Skeletal muscle satellite cell (primary cell): ENCODE results near the gene SLC38A5. TPM values are rescaled to one million over a fixed set of nuclear protein-coding genes. Genes with fewer than 3 reads are reported as not detected.
"Not testable (repeated sequence)": the region's sequence is repeated elsewhere in the genome, so short reads cannot be mapped to it uniquely, and the experiment has no call there.

ENCODE experiments used
- H3K27me3 ChIP-seq: 2 replicates; pipeline ENCODE4 v1.7.0; 2013; ENCODE audit warnings: low read length; ENCODE audit not compliant: control insufficient read depth, insufficient read depth
- H3K36me3 ChIP-seq: 2 replicates; pipeline ENCODE4 v1.7.0; 2013; ENCODE audit warnings: mild to moderate bottlenecking, control low read depth, low read length; ENCODE audit not compliant: insufficient read depth
- H3K4me1 ChIP-seq: 2 replicates; pipeline ENCODE4 v1.7.0; 2013; ENCODE audit warnings: low read length; ENCODE audit not compliant: control insufficient read depth, insufficient read depth
- H3K4me2 ChIP-seq: 2 replicates; pipeline ENCODE4 v1.7.0; 2013; ENCODE audit warnings: mild to moderate bottlenecking, low read length
- H3K4me3 ChIP-seq: 2 replicates; pipeline ENCODE4 v1.7.0; 2013; ENCODE audit warnings: low read length
- H3K9ac ChIP-seq: 2 replicates; pipeline ENCODE4 v1.7.0; 2013; ENCODE audit warnings: mild to moderate bottlenecking, low read depth, low read length, moderate library complexity
- H3K9me3 ChIP-seq: replicated peaks from 2 replicates; pipeline ENCODE4 v1.7.0; 2013; ENCODE audit warnings: mild to moderate bottlenecking, control low read depth, low read length
- total RNA-seq: library from RNA; depleted of rRNA; stranded (reverse); fragments of >200 nt; gene quantifications from 2 replicates; pipeline ENCODE4 v1.2.3, GENCODE V29; 2012; rRNA removed

Gene SLC38A5
- 96.1 and 181 TPM in 2 replicates for total RNA-seq

DNA sequence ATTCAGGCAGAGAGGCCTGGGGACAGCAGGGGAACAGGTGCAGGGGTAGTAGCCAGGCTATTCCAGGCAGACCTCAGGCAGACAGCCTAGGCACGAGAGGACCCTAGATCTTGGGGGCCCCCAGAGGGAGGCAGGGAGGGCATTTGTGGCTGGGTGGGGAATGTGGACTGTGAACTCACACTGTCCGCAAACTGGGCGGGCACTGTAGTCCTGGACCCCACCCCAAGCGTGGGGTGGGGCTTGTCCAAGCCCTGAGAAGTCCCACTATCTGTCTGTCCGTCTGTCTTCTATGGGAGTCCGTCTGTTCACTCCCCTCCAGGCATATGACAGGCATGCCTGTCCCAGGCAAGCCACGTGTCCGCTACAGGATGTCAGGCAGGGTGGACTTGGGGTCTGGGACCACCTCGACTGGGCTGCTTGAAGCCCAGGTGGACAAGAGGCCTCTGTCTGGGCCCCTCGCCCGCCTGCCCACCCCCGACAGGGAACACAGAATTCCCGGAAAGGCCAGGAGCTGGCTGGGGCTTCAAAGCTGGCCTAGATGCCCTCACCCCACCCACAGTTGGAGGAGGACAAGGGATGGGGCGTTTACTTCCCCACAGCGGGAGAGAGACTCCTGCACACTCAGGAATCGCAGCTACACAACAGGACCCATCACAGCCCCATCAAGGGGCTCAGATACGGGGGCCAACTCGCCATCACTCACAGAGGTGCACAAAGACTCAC lies at the start of gene SLC38A5:
SLC38A5 (minus strand) TSS at position 151 of the 723 bp plus-strand sequence. CDS start 2,336 bp downstream, outside the sequence.
- Histone ChIP-seq H3K9ac (no peak within 1 kb of the TSS), H3K9me3 (no peaks in the 10 kb centered on the region), H3K4me3 (no peak within 1 kb of the TSS), H3K36me3 (no peaks in the 10 kb centered on the region), H3K4me2 (no peak within 1 kb of the TSS), H3K27me3 (no peaks in the 10 kb centered on the region), H3K4me1 (peaks cover 16% of the 10 kb centered on the region)

DNA sequence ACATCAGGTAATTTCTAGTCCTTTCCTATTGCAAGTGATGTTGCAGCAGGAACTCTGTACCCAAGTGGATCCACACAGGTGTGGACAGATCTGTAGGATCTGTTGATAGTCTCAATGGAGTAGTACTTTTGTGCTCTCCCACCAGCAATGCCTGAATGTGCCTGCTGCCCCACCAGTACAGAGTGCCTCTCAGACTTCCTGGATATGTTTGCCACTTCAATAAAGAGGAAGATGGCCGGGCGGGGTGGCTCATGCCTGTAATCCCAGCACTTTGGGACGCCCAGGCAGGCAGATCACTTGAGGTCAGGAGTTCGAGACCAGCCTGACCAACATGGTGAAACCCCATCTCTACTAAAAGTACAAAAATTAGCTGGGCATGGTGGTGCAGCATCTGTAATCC lies 49.4 kb upstream of the SLC38A5 start:
- H3K4me3 ChIP-seq, H3K4me2 ChIP-seq, H3K9ac ChIP-seq, H3K4me1 ChIP-seq, H3K27me3 ChIP-seq, H3K9me3 ChIP-seq: not testable (repeated sequence)
- peaks cover 23% of the 10 kb centered on the region for H3K36me3 ChIP-seq

DNA sequence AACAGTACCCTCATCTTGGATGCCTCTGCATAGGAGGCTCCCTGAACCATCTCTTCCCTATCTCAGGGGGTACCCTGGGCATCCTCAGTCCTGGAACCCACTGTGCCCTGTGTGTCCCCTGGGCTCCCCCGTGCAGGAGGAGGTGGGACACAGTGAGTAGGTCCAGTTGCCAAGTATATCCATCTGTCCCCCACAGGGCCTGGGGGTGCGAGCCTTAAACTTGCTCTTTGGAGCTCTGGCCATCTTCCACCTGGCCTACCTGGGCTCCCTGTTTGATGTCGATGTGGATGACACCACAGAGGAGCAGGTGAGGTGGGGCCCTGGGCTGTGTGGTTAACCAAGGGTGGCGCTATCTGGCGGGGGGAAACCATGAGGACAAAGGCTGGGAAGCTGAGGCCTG lies 46.9 kb upstream of the SLC38A5 start:
- H3K36me3 ChIP-seq = peaks cover 23% of the 10 kb centered on the region
- no peak overlapping the region for H3K4me2 ChIP-seq
- H3K4me1 ChIP-seq = no peaks in the 10 kb centered on the region
- H3K27me3 ChIP-seq = no peaks in the 10 kb centered on the region
- peaks cover 4% of the 10 kb centered on the region for H3K9me3 ChIP-seq
- H3K9ac ChIP-seq = no peak overlapping the region
- no peak overlapping the region for H3K4me3 ChIP-seq

DNA sequence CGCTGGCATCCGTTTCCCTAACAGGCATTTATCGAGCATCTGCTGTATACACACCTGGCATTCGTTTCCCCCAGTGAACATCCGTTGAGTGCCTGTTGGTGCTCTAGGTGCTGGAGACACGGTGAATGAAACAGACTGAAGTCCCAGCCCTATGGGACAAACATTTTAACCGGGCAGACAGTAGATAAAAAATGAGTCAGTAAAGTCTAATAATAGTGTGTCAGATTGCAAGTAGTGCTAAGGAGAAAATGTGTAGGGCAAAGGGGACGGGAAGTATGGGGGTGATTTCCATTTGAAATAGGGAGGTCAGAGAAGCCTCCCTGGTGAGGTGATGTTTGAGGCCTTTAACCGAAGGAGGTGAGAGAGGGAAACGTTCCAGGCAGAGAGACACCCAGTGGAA lies 46.2 kb upstream of the SLC38A5 start:
- H3K27me3 ChIP-seq = no peaks in the 10 kb centered on the region
- H3K4me1 ChIP-seq = no peaks in the 10 kb centered on the region
- peaks cover 23% of the 10 kb centered on the region for H3K36me3 ChIP-seq
- peaks cover 4% of the 10 kb centered on the region for H3K9me3 ChIP-seq
- H3K4me3 ChIP-seq = no peak overlapping the region
- no peak overlapping the region for H3K9ac ChIP-seq
- no peak overlapping the region for H3K4me2 ChIP-seq

DNA sequence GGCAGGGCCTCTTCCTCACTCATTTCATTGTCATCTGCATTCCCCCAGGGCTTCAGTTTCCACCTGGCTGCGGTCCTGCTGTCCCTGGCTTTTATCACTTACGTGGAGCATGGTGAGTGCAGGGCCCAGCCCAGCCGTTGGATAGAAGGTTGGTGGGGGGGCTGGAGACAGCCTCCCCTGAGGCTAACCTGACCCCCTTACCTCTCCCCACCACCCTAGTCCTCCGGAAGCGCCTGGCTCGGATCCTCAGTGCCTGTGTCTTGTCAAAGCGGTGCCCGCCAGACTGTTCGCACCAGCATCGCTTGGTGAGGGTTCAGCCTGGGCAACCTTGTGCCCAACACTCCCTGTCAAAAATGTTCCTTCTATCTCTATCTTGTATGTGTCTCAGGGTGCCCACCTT lies 45.8 kb upstream of the SLC38A5 start:
- H3K9ac ChIP-seq = no peak overlapping the region
- H3K27me3 ChIP-seq = no peaks in the 10 kb centered on the region
- no peak overlapping the region for H3K4me2 ChIP-seq
- H3K4me1 ChIP-seq = no peaks in the 10 kb centered on the region
- no peak overlapping the region for H3K4me3 ChIP-seq
- H3K36me3 ChIP-seq = peaks cover 23% of the 10 kb centered on the region
- H3K9me3 ChIP-seq = peaks cover 4% of the 10 kb centered on the region

DNA sequence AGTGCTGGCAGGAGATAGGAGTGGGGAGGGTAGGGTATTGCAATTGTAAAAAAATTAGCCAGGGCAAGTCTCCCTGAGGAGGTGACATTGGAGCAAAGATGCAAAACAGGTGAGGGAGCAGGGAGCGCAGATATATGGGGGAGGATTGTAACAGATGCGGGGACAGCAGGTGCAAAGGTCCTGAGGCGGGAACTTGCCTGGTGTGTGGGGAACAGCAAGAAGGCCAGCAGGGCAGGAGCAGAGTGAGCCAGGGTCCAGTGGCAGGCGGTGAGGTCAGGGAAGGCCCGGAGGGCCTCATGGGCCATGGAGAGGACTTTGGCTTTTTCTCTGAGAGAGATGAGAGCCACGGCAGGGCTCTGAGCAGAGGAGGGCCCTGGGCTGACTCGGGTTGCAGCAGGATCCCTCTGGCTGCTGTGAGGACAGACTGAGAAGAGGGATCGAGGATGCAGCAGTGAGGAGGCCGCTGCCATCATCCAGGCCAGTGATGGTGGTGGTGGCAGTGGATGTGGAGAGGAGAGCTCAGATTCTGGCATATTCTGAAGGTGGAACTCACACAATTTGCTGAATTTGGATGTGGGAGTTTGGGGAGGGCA lies 44.9 kb upstream of the SLC38A5 start:
- Histone ChIP-seq H3K9ac (no peak overlapping the region), H3K36me3 (peaks cover 23% of the 10 kb centered on the region), H3K4me3 (no peak overlapping the region), H3K4me2 (no peak overlapping the region), H3K27me3 (no peaks in the 10 kb centered on the region), H3K9me3 (peaks cover 4% of the 10 kb centered on the region), H3K4me1 (peaks cover 5% of the 10 kb centered on the region)

DNA sequence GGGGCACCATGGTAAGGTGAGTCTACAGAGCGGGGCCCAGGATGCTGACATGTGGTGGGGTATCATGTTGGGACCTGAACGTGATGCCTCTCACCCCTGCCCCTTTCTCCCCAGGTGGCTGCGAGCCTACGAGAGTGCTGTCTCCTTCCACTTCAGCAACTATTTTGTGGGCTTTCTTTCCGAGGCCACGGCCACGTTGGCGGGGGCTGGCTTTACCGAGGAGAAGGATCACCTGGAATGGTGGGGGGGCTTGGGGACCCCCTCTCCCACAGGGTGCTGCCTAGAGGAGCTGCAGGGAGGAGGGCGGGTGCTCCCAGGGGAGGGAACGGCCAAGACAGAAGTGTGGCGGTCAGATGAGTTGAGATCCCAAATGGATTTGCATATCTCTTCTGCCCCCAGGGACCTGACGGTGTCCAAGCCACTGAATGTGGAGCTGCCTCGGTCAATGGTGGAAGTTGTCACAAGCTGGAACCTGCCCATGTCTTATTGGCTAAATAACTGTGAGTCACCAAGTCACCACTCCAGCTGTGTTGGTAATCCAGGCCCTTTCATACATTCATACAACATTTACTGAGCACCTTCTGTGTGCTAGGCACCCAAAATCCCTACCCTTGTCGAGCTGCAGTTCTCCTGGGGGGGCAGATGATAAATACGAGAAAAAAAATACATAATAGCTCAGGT lies 44.2 kb upstream of the SLC38A5 start:
- Histone ChIP-seq H3K36me3 (peaks cover 23% of the 10 kb centered on the region), H3K4me1 (peaks cover 12% of the 10 kb centered on the region), H3K4me3 (no peak overlapping the region), H3K9me3 (peaks cover 4% of the 10 kb centered on the region), H3K4me2 (no peak overlapping the region), H3K9ac (no peak overlapping the region), H3K27me3 (no peaks in the 10 kb centered on the region)

DNA sequence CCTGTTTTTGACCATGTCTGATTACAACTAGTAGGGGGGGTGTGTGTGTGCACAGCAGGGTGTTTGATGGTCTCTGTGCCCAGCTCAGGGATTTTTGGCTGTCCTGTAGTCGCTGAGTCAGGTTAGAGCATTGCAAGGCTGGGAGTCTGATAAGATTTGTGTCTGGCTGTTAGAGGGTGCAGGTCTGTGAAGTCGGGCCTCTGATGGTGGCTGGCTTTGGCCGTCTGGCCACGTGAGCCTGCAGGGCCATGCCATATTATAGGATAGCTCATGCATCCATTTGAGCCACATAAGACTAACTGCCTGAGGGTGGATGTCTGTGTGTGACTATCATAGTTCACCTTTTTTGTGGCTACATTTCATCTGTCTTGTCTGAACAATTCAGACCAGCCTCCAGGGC lies 43.6 kb upstream of the SLC38A5 start:
- Histone ChIP-seq H3K4me2 (no peak overlapping the region), H3K4me1 (peaks cover 12% of the 10 kb centered on the region), H3K36me3 (peaks cover 23% of the 10 kb centered on the region), H3K27me3 (no peaks in the 10 kb centered on the region), H3K9me3 (peaks cover 4% of the 10 kb centered on the region), H3K9ac (no peak overlapping the region), H3K4me3 (no peak overlapping the region)

DNA sequence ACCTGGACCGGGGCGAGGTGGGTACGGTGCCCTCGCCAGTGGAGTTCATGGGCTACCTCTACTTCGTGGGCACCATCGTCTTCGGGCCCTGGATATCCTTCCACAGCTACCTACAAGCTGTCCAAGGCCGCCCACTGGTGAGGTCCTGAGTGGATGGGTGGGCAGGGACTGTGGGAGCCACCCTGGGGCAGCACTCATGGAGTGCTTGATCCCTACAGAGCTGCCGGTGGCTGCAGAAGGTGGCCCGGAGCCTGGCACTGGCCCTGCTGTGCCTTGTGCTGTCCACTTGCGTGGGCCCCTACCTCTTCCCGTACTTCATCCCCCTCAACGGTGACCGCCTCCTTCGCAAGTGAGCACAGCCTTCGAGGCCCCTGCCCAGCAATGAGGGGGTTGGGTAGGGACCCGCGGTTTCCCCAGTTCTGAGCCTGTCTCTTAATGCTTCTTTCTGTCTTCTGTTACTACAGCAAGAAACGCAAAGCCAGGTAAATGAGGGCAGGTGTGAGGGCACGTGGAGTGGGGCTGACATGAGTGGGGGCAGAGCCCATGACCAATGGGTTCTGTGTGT lies 42.4 kb upstream of the SLC38A5 start:
- H3K4me2 ChIP-seq = no peak overlapping the region
- H3K4me3 ChIP-seq = no peak overlapping the region
- peaks cover 12% of the 10 kb centered on the region for H3K4me1 ChIP-seq
- no peaks in the 10 kb centered on the region for H3K27me3 ChIP-seq
- peaks cover 4% of the 10 kb centered on the region for H3K9me3 ChIP-seq
- no peak overlapping the region for H3K9ac ChIP-seq
- H3K36me3 ChIP-seq = peaks cover 23% of the 10 kb centered on the region

DNA sequence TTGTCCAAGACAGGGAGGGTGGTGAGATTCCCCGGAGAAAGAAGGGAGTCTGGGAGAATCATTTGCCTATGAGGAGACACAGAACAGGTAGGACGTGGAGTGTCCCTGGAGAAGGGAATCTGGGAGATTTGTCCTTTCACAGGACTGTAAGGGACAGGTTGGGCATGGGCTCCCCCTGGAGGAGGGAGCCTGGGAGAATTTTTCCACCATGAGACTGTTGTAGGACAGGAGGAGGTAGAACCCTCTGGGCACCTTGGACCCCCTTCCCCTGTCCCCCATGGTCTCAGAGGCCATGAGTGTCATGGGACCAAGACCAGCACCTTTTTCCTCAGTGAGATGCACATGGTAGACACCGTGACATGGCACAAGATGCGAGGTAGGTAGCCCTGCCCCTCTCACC lies 41.5 kb upstream of the SLC38A5 start:
- H3K36me3 ChIP-seq = peaks cover 16% of the 10 kb centered on the region
- H3K9ac ChIP-seq = no peak overlapping the region
- H3K4me3 ChIP-seq = no peak overlapping the region

DNA sequence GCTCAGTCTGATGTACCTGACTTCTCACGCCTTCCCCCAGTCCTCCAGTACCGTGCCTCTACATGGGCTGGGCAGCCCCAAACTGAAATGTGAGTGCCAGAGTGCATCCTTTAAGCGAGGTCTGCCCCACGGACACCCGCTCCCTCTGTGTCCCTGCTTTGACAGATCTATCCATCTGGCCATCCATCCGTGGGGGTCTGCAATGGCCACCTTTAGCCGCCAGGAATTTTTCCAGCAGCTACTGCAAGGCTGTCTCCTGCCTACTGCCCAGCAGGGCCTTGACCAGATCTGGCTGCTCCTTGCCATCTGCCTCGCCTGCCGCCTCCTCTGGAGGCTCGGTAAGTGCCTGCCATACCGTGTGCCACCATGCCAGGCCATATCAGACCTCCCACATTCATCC lies 39.6 kb upstream of the SLC38A5 start:
- Histone ChIP-seq H3K36me3 (peaks cover 5% of the 10 kb centered on the region), H3K27me3 (no peaks in the 10 kb centered on the region), H3K9ac (peak overlapping the region; percentile 92), H3K4me1 (peaks cover 12% of the 10 kb centered on the region), H3K4me3 (peak overlapping the region; percentile 87), H3K4me2 (peak overlapping the region; percentile 86), H3K9me3 (no peaks in the 10 kb centered on the region)

More for the DNA sequence above, 41.5 kb upstream of the SLC38A5 start:
- Histone ChIP-seq H3K27me3 (no peaks in the 10 kb centered on the region), H3K4me1 (peaks cover 12% of the 10 kb centered on the region), H3K4me2 (no peak overlapping the region), H3K9me3 (peaks cover 4% of the 10 kb centered on the region)
